GM12874 (cell line): Measurements from ENCODE around the gene KRT73.

Experiments used
- TF ChIP-seq, protein P1 (sequence below): IDR thresholded peaks from 2 replicates; pipeline ENCODE4 v1.5.1; 2011; ENCODE audit warnings: low read depth, mild to moderate bottlenecking, control low read depth, low read length, moderate library complexity; ENCODE audit not compliant: insufficient read depth

Gene KRT73

DNA sequence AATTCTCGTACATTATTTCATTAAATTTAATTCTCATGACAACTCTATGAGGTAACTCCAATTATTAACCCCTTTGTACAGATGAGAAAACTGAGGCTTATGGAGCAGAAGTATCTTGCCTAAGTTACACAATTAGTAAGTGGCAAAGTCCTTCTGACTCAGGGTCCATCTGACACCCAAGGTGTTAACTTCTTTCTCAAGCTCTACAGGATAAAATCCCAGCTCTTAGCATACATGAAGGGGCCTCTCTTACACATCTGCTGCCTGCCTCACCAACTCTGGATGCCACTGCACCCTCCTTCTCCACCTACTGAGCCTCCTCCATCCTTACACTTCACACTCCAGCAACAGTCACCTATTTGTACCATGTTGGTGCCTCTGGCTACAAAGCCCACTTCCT lies 12.8 kb downstream of the KRT73 start:
- TF ChIP-seq, protein P1, sequence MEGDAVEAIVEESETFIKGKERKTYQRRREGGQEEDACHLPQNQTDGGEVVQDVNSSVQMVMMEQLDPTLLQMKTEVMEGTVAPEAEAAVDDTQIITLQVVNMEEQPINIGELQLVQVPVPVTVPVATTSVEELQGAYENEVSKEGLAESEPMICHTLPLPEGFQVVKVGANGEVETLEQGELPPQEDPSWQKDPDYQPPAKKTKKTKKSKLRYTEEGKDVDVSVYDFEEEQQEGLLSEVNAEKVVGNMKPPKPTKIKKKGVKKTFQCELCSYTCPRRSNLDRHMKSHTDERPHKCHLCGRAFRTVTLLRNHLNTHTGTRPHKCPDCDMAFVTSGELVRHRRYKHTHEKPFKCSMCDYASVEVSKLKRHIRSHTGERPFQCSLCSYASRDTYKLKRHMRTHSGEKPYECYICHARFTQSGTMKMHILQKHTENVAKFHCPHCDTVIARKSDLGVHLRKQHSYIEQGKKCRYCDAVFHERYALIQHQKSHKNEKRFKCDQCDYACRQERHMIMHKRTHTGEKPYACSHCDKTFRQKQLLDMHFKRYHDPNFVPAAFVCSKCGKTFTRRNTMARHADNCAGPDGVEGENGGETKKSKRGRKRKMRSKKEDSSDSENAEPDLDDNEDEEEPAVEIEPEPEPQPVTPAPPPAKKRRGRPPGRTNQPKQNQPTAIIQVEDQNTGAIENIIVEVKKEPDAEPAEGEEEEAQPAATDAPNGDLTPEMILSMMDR, result no peak

DNA sequence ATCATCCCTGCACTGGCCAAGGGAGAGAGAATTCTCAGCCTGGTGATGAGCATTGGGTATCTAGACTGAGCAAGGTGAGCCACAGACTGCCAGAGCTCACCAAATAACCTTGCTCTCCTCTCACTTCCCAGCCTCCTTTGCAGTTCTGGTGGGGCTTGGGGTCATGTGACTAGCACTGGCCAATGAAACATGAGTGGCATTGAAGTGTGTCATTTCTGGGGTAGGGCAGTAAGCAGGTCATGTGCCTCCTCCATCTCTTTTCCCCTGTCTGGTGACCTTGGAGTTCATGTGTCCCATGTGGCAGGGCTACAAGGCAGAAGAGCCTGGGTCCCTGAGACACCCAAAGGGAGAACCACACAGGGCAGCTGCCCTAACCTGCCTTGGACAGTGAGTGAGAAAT lies 13.5 kb downstream of the KRT73 start:
- TF ChIP-seq, protein P1, result no peak

DNA sequence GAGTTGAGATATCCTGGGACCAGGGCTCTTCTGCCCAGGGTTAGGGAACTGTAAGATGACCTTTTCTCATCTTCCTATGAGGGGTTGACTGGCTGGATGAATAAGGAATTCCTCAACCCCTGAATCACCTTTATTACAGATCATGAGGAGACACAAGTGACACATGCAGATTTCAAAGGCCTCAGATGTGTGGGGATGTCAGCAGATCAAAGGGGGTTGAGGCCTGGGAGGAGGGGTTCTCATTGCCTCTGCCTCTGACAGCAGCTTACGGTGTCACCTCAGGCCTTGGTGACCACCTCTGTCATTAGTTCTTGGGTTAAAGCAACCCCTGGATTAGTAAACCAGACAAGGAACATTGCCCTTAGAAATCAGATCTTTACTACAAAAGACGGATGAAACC lies 15.0 kb downstream of the KRT73 start:
- TF ChIP-seq, protein P1, result no peak

DNA sequence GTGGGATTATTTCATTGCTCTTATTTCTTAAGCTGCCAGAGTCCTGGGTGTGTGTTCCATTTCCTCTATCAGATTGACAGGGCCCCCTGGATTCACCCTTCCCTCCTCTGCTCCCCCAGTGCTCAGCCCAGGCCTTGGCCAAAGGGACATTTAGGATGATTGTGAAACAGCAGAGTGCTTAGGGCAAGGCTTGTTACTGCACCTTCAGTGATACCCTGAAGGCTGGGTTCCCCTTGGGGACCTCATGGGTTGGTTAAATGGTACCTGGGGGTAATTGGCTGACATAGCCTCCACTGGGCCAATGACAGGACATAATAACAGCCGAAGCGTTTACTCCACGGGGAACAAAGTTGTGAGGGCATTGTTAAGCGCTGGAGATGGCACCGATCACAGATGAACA lies 15.8 kb downstream of the KRT73 start:
- TF ChIP-seq, protein P1, result no peak

DNA sequence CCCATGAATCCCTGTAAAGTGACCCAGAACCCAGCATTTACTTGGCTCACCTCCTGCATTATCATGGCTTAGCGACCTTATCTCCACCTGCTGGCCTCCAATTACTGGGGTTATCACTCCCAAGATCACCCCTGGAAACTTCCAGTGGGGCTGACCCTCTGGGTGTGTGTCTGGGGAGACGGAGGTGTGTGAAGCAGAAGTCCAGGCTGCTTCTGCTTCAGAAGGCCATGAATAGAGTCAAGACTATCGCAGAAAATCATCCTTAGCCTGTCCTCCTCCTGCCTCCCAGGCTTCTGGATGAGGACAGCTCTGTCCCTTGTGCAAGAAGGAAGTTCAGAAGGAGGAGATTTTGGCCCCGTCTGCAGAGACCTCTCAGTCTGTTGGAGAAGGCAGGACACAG lies 16.7 kb downstream of the KRT73 start:
- TF ChIP-seq, protein P1, result no peak

DNA sequence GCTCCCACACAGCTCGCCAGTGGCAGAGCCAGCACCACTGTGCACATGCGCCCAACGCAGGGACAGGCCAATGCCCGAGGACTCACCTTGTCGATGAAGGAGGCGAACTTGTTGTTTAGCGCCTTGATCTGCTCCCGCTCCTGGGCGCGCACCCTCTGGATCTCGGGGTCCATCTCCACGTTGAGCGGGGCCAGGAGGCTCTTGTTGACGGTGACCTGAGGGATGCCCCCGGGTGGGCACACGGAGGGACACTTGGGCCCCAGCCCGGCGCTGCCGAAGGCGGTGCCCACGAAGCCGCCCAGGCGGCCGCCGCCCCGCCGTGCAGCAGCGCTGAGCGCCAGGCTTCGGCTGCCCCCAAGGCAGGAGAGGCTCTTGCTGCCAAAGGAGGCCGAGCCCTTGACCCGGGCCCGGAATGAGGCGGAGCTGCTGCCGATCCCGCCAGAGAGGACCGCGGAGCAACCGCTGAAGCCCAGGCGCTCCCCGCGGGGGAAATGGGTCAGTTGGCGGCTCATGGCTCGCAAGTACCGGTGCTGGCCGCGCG lies 17.3 kb downstream of the KRT73 start, which contains the start of gene KRT72:
Gene KRT72, minus strand, starts transcription at position 523 of the 541 bp plus-strand sequence. Its CDS starts 11 bp downstream, at position 512.
- TF ChIP-seq, protein P1, result no peak

DNA sequence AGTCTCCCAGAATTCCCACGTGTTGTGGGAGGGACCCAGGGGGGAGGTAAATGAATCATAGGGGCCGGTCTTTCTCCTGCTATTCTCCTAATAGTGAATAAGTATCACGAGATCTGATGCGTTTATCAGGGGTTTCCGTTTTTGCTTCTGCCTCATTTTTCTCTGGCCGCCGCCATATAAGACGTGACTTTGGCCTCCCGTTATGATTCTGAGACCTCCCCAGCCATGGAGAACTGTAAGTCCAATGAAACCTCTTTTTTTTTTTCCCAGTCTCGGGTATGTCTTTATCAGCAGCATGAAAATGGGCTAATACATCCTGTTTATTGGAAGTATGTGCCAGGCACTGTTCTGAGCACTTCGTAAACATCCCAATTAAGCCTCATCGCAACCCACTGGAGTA lies 17.9 kb downstream of the KRT73 start:
- TF ChIP-seq, protein P1, result no peak
